ENCODE data around the gene RCOR3.
A peak's percentile ranks its signal among the peaks of the same experiment; 100 is the strongest.

- TF ChIP-seq, protein P1, sequence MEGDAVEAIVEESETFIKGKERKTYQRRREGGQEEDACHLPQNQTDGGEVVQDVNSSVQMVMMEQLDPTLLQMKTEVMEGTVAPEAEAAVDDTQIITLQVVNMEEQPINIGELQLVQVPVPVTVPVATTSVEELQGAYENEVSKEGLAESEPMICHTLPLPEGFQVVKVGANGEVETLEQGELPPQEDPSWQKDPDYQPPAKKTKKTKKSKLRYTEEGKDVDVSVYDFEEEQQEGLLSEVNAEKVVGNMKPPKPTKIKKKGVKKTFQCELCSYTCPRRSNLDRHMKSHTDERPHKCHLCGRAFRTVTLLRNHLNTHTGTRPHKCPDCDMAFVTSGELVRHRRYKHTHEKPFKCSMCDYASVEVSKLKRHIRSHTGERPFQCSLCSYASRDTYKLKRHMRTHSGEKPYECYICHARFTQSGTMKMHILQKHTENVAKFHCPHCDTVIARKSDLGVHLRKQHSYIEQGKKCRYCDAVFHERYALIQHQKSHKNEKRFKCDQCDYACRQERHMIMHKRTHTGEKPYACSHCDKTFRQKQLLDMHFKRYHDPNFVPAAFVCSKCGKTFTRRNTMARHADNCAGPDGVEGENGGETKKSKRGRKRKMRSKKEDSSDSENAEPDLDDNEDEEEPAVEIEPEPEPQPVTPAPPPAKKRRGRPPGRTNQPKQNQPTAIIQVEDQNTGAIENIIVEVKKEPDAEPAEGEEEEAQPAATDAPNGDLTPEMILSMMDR (IDR thresholded peaks at IDR 0.05): peak; percentile 34 to 73 (median 56)
- TF ChIP-seq POLR2A (IDR thresholded peaks at IDR 0.05): peak; percentile 69
- peak; percentile 70 to 87 (median 82) for TF ChIP-seq POLR2AphosphoS5 (IDR thresholded peaks at IDR 0.05)
- no peak for TF ChIP-seq EP300 (IDR thresholded peaks at IDR 0.05; ENCODE audit: low read depth)
These were observed at the start of gene RCOR3 for GRCh38 chr1:211258756-211259637.
